ENCODE data around the gene TRIM24.

DNA sequence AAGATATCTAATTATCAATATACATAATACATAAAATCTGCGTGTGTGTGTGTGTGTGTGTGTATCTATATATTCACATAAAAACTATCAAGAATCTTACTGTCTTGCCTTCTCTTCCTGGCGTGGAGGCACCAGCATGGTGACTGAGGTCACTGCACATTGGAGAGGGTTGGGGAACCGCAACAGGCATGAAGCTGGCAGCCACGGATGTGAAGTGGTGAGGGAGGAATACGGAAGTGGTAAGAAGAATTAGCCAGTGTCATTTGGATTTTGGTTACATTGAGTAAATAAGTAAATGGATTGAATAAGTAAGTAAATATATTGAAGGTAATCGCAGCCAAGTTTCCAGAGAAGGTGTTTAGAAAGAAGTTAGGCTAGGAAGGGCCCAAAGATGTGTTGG, 85.1 kb downstream of the TRIM24 start:
- no peak for TF ChIP-seq TAF1 (IDR thresholded peaks at IDR 0.05; ENCODE audit: borderline replicate concordance, insufficient read depth, low read length)
- TF ChIP-seq, protein P1, sequence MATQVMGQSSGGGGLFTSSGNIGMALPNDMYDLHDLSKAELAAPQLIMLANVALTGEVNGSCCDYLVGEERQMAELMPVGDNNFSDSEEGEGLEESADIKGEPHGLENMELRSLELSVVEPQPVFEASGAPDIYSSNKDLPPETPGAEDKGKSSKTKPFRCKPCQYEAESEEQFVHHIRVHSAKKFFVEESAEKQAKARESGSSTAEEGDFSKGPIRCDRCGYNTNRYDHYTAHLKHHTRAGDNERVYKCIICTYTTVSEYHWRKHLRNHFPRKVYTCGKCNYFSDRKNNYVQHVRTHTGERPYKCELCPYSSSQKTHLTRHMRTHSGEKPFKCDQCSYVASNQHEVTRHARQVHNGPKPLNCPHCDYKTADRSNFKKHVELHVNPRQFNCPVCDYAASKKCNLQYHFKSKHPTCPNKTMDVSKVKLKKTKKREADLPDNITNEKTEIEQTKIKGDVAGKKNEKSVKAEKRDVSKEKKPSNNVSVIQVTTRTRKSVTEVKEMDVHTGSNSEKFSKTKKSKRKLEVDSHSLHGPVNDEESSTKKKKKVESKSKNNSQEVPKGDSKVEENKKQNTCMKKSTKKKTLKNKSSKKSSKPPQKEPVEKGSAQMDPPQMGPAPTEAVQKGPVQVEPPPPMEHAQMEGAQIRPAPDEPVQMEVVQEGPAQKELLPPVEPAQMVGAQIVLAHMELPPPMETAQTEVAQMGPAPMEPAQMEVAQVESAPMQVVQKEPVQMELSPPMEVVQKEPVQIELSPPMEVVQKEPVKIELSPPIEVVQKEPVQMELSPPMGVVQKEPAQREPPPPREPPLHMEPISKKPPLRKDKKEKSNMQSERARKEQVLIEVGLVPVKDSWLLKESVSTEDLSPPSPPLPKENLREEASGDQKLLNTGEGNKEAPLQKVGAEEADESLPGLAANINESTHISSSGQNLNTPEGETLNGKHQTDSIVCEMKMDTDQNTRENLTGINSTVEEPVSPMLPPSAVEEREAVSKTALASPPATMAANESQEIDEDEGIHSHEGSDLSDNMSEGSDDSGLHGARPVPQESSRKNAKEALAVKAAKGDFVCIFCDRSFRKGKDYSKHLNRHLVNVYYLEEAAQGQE (IDR thresholded peaks at IDR 0.05; ENCODE audit: insufficient read depth in 1 of 2, low read depth in 2 of 2, low read length in 2 of 2), result no peak
- no peak for TF ChIP-seq POLR2AphosphoS5 (IDR thresholded peaks at IDR 0.05; ENCODE audit: low read depth, low read length)
- no peak for TF ChIP-seq FOXP2 (optimal IDR thresholded peaks at IDR 0.05; ENCODE audit: borderline replicate concordance, extremely low read depth, extremely low read length, insufficient read depth)
